Natural killer cell (primary cell): ENCODE data around the gene RAB3D. TPM values are rescaled to one million over a fixed set of nuclear protein-coding genes. Genes with fewer than 3 reads are reported as not detected.

Experiments used
- ATAC-seq, 3 donors: fragments of 150-1000 bp in 2 of 3; fragments of 200-7000 bp in 1 of 3; cut with Tn5 transposase; 1 replicate in 1 of 3; 2 replicates in 2 of 3; pipeline ENCODE4 v1.10.0; 2021; ENCODE audit warnings: mild to moderate bottlenecking in 2 of 3, moderate library complexity in 2 of 3
- DNase-seq, 2 donors: peaks; one replicate each; pipeline versions ENCODE4 v3.0.0 to v3.0.0-alpha.2; 2013 to 2021; ENCODE audit warnings: mixed read lengths in 1 of 2
- H3K27ac ChIP-seq: one replicate; pipeline ENCODE4 v1.5.1; 2013; ENCODE audit warnings: mild to moderate bottlenecking, low read length
- H3K27me3 ChIP-seq: one replicate; pipeline ENCODE4 v1.6.1; 2013; ENCODE audit warnings: low read length; ENCODE audit not compliant: control insufficient read depth, insufficient read depth
- H3K36me3 ChIP-seq: one replicate; pipeline ENCODE4 v1.6.1; 2013; ENCODE audit warnings: low read length; ENCODE audit not compliant: control insufficient read depth, insufficient read depth
- H3K4me1 ChIP-seq: one replicate; pipeline ENCODE4 v1.6.1; 2013; ENCODE audit warnings: low read length; ENCODE audit not compliant: control insufficient read depth, insufficient read depth
- H3K4me3 ChIP-seq: one replicate; pipeline ENCODE4 v1.5.1; 2013; ENCODE audit warnings: low read length
- H3K9me3 ChIP-seq: one replicate; pipeline ENCODE4 v1.6.1; 2013; ENCODE audit warnings: low read length; ENCODE audit not compliant: control insufficient read depth, insufficient read depth
- H3K27ac Mint-ChIP-seq, 2 donors: one replicate each; pipeline ENCODE4 v1.8.0; 2022; ENCODE audit warnings: mild to moderate bottlenecking in 2 of 2, mixed read lengths in 2 of 2, moderate library complexity in 1 of 2
- H3K27me3 Mint-ChIP-seq, 2 donors: one replicate each; pipeline ENCODE4 v1.8.0; 2022; ENCODE audit warnings: low read depth in 2 of 2, mixed read lengths in 2 of 2
- H3K36me3 Mint-ChIP-seq: one replicate; pipeline ENCODE4 v1.8.0; 2022; ENCODE audit warnings: mixed read lengths
- H3K4me1 Mint-ChIP-seq, 2 donors: one replicate each; pipeline ENCODE4 v1.8.0; 2022; ENCODE audit warnings: mixed read lengths in 2 of 2
- H3K4me3 Mint-ChIP-seq: one replicate; pipeline ENCODE4 v1.8.0; 2022; ENCODE audit warnings: mild to moderate bottlenecking, moderate library complexity, mixed read lengths
- H3K9me3 Mint-ChIP-seq, 2 donors: one replicate each; pipeline ENCODE4 v1.8.0; 2022; ENCODE audit warnings: mixed read lengths in 2 of 2
- CTCF ChIP-seq: fragments of 200-600 bp; IDR thresholded peaks from one replicate; pipeline ENCODE4 v1.8.0; 2022; ENCODE audit warnings: antibody characterized with exemption
- WGBS: methylation state at CpG from one replicate; pipeline ENCODE4 v1.1.7; 2013; ENCODE audit warnings: missing lambda C conversion rate; ENCODE audit not compliant: insufficient coverage; 5-methylcytosine and 5-hydroxymethylcytosine counted together
- intact Hi-C: fragments of 100-400 bp; cut with micrococcal nuclease; formaldehyde crosslinking; loops from one replicate; pipeline ENCODE4 v1.14.2; 2022
- total RNA-seq, 4 donors: library from RNA; stranded (reverse); fragments of 120-200 nt in 1 of 4; gene quantifications; one replicate each; pipeline versions ENCODE4 v1.2.3 to v1.2.4, GENCODE V29; 2013 to 2022

Gene RAB3D
- total RNA-seq, 3 donors from 2014 or later (not counting 1 experiment from before 2014, with no cell fraction given), result 14.3 to 20.0 (median 15.7) TPM

- WGBS, result 86% methylated on average over 5 of the region's 5 CpGs
- peaks cover 5% of the 10 kb centered on the region for H3K9me3 ChIP-seq
- TF ChIP-seq CTCF, result no peak
- H3K36me3 Mint-ChIP-seq, result no peaks in the 10 kb centered on the region
- H3K9me3 Mint-ChIP-seq, result no peaks in the 10 kb centered on the region
- H3K4me1 ChIP-seq, result peaks cover 6% of the 10 kb centered on the region
- no peak overlapping the region for H3K27ac Mint-ChIP-seq
- no peak for ATAC-seq
- DNase-seq, result no peak
- H3K36me3 ChIP-seq, result no peaks in the 10 kb centered on the region
- H3K27me3 Mint-ChIP-seq, result peaks cover 17 to 20% of the 10 kb centered on the region in 2 donors
- H3K4me3 ChIP-seq, result no peak overlapping the region
- H3K4me3 Mint-ChIP-seq, result no peak overlapping the region
- no peak overlapping the region for H3K27ac ChIP-seq
- intact Hi-C loops, result no loop called here
- H3K27me3 ChIP-seq, result peaks cover 11% of the 10 kb centered on the region
- H3K4me1 Mint-ChIP-seq, result no peaks in the 10 kb centered on the region
These were observed 65.5 kb downstream of the RAB3D start for GRCh38 chr19:11273989-11274388.

GRCh38 chr19:11273296-11273695 is 66.2 kb downstream of the RAB3D start:
- TF ChIP-seq CTCF, result no peak
- no peaks in the 10 kb centered on the region for H3K36me3 ChIP-seq
- Mint-ChIP-seq H3K27ac (no peak overlapping the region), H3K27me3 (peaks cover 23 to 26% of the 10 kb centered on the region in 2 donors), H3K4me1 (no peaks in the 10 kb centered on the region), H3K4me3 (no peak overlapping the region), H3K9me3 (no peaks in the 10 kb centered on the region), H3K36me3 (no peaks in the 10 kb centered on the region)
- WGBS, result 48% methylated on average over 2 of the region's 2 CpGs
- peaks cover 10% of the 10 kb centered on the region for H3K27me3 ChIP-seq
- H3K27ac ChIP-seq, result no peak overlapping the region
- H3K9me3 ChIP-seq, result peaks cover 3% of the 10 kb centered on the region
- no peak for DNase-seq
- no peak for ATAC-seq
- no peak overlapping the region for H3K4me3 ChIP-seq
- intact Hi-C loops, result no loop called here
- no peaks in the 10 kb centered on the region for H3K4me1 ChIP-seq

Other genes starting within 250 kb of the RAB3D start
- gene SPC24, start 183.9 kb downstream of the RAB3D start, total RNA-seq, result 1 to 10 TPM; 1.7 to 6.1 (median 4.1) TPM
- gene KANK2, start 142.1 kb downstream of the RAB3D start, total RNA-seq, result 1 to 10 TPM in 1 of 3 donors, under 1 TPM in 2; 0.82 to 1.3 (median 0.85) TPM
- not detected for gene ANGPTL8, start 100.0 kb downstream of the RAB3D start, total RNA-seq
- gene DOCK6, start 77.1 kb downstream of the RAB3D start, total RNA-seq, result 1 to 10 TPM in 1 of 3 donors, under 1 TPM in 2; 0.82 to 2.3 (median 0.86) TPM
- gene TSPAN16, start 43.5 kb downstream of the RAB3D start, total RNA-seq, result not detected
- gene TMEM205, start 6.6 kb upstream of the RAB3D start, total RNA-seq, result 10 to 100 TPM; 25.0 to 29.9 (median 29.5) TPM
- 10 to 100 TPM; 86.9 to 94.9 (median 91.8) TPM for gene CCDC159, start 6.9 kb upstream of the RAB3D start, total RNA-seq
- 10 to 100 TPM; 13.3 to 21.1 (median 16.1) TPM for gene PLPPR2, start 15.8 kb upstream of the RAB3D start, total RNA-seq
- 1 to 10 TPM; 2.1 to 2.9 (median 2.8) TPM for gene SWSAP1, start 35.0 kb upstream of the RAB3D start, total RNA-seq
- 10 to 100 TPM in 2 of 3 donors, 1 to 10 TPM in 1; 7.6 to 10.7 (median 10.3) TPM for gene EPOR, start 44.7 kb upstream of the RAB3D start, total RNA-seq
- under 1 TPM in 1 of 3 donors, not detected in 2; 0.48 TPM for gene RGL3, start 79.7 kb upstream of the RAB3D start, total RNA-seq
- not detected for gene ODAD3, start 95.5 kb upstream of the RAB3D start, total RNA-seq
- gene PRKCSH, start 96.0 kb upstream of the RAB3D start, total RNA-seq, result 100 to 1,000 TPM; 320 to 367 (median 327) TPM
- not detected for gene ELAVL3, start 141.4 kb upstream of the RAB3D start, total RNA-seq
- gene ZNF653, start 166.2 kb upstream of the RAB3D start, total RNA-seq, result 10 to 100 TPM in 2 of 3 donors, 1 to 10 TPM in 1; 9.9 to 15.4 (median 10.8) TPM
- 10 to 100 TPM; 23.6 to 24.5 (median 24.1) TPM for gene ECSIT, start 189.5 kb upstream of the RAB3D start, total RNA-seq
- gene CNN1, start 199.2 kb upstream of the RAB3D start, total RNA-seq, result not detected
- 10 to 100 TPM; 46.4 to 54.2 (median 50.0) TPM for gene ELOF1, start 219.6 kb upstream of the RAB3D start, total RNA-seq
- gene ACP5, start 238.0 kb upstream of the RAB3D start, total RNA-seq, result 10 to 100 TPM; 14.9 to 20.3 (median 18.8) TPM